Measurements from ENCODE around the gene TNNI2. TPM values are rescaled to one million over a fixed set of nuclear protein-coding genes. Genes with fewer than 3 reads are reported as not detected.
"Not testable (repeated sequence)": the region's sequence is repeated elsewhere in the genome, so short reads cannot be mapped to it uniquely, and the experiment has no call there.

Gene TNNI2
- total RNA-seq, 4 donors from 2014 or later = 1.0 TPM; not detected in 3

DNA sequence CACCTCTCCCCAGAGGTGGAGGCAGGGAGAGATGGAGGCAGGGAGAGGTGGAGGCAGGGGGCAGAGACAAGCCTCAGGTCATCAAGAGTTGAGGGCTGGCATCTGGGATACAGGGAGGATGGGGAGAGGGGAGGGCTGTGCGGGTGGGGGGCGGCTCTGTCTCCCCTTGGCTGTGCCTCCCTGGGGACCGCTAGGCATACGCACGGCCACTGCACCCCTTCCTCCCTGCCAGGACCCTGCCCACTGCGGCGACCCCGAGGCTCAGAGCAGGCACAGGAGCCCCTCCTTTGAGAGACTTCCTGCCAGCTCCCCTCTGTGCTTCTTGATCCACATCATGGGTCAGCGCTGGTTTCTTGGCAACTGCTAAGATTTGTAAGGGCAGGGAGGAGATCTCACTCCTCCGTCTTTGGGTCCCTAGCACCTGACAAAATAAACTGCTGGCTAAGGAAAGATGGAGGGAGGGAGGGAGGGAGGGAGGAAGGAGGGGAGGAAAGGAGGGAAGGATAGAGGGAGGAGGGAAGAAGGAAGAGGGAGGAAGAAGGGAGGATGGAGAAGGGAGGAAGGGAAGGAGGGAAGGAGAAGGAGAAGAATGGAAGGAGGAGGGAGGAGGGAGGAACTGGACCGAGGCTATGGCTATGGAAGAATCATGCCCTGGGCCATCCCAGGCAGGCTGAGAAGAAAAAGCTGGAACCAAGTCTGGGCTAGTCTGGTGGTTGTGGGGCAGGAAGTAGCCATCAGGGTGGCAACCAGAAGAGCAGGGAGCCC lies 34.4 kb downstream of the TNNI2 start:
- Histone ChIP-seq H3K36me3 (no peaks in the 10 kb centered on the region), H3K4me3 (peak overlapping the region in 1 of 2 donors; percentile 12), H3K9me3 (no peaks in the 10 kb centered on the region), H3K27me3 (peaks cover 29% of the 10 kb centered on the region), H3K27ac (peak overlapping the region in 3 of 4 donors; percentile 49 to 88 (median 66)), H3K4me1 (peaks cover 0 to 79% (median 25%) of the 10 kb centered on the region in 3 donors)
- TF ChIP-seq, protein P1, sequence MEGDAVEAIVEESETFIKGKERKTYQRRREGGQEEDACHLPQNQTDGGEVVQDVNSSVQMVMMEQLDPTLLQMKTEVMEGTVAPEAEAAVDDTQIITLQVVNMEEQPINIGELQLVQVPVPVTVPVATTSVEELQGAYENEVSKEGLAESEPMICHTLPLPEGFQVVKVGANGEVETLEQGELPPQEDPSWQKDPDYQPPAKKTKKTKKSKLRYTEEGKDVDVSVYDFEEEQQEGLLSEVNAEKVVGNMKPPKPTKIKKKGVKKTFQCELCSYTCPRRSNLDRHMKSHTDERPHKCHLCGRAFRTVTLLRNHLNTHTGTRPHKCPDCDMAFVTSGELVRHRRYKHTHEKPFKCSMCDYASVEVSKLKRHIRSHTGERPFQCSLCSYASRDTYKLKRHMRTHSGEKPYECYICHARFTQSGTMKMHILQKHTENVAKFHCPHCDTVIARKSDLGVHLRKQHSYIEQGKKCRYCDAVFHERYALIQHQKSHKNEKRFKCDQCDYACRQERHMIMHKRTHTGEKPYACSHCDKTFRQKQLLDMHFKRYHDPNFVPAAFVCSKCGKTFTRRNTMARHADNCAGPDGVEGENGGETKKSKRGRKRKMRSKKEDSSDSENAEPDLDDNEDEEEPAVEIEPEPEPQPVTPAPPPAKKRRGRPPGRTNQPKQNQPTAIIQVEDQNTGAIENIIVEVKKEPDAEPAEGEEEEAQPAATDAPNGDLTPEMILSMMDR (IDR thresholded peaks at IDR 0.05) = no peak
- no peak for TF ChIP-seq POLR2A (IDR thresholded peaks at IDR 0.05)
- TF ChIP-seq EP300 (IDR thresholded peaks at IDR 0.05) = no peak
- TF ChIP-seq POLR2AphosphoS5 (IDR thresholded peaks at IDR 0.05) = no peak
- ATAC-seq = peak; percentile 32
- 9 to 17% methylated on average over 1 of the region's 11 CpGs for WGBS, 2 donors (ENCODE audit: low coverage in 1 of 2)

DNA sequence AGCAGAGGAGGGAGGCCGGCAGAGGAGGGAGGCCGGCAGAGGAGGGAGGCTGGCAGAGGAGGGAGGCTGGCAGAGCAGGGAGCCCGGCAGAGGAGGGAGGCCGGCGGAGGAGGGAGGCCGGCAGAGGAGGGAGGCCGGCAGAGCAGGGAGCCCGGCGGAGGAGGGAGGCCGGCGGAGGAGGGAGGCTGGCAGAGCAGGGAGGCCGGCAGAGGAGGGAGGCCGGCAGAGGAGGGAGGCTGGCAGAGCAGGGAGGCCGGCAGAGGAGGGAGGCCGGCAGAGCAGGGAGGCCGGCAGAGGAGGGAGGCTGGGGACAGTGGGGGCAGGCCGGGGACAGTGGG lies 35.0 kb downstream of the TNNI2 start:
- Histone ChIP-seq H3K4me1 (peaks cover 0 to 79% (median 25%) of the 10 kb centered on the region in 3 donors), H3K27ac (peak overlapping the region in 3 of 4 donors; percentile 49 to 88 (median 66)), H3K27me3 (peaks cover 29% of the 10 kb centered on the region)
- not testable (repeated sequence) for H3K36me3 ChIP-seq, ATAC-seq, H3K4me3 ChIP-seq, H3K9me3 ChIP-seq
- 71 to 83% methylated on average over 12 to 15 of the region's 17 CpGs for WGBS, 2 donors (ENCODE audit: low coverage in 1 of 2)

DNA sequence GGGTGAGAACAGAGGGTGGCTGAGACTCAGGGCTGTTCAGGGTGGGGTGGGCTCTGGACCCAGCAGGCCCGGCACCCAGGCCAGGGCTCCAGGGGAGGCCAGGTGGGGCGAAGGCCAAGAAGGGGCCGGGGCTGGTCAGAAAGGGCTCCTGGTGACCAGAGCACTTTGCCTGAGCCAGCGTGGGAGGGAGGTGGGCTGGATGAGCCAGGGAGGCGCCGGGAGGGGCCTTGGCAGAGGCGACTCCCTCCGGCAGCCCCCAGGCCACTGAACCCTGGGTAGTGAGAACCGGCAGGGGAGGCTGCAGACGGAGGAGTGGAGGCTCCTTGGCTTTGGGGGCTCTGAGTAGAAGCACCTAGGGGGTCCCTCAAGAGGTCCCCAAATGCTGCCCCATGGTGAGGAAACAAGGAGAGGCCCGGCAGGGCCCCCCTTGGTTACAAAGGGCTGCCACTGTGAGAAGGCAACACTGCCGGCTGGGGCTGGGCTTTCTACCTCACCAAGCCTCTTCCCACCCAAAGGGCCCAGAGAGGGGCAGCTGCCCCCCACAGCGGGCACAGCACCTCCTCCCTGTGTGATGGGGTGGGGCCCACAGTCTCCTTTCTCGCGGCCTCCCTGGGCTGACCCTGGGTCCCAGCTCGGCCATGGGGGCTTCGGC lies 35.8 kb downstream of the TNNI2 start:
- Histone ChIP-seq H3K4me1 (peaks cover 0 to 78% (median 25%) of the 10 kb centered on the region in 3 donors), H3K4me3 (peak overlapping the region in 1 of 2 donors; percentile 12), H3K27ac (peak overlapping the region in 3 of 4 donors; percentile 79 to 88 (median 81)), H3K27me3 (peaks cover 28% of the 10 kb centered on the region)
- 80 to 90% methylated on average over 1 to 2 of the region's 17 CpGs for WGBS, 2 donors (ENCODE audit: low coverage in 1 of 2)
- ATAC-seq, H3K9me3 ChIP-seq, H3K36me3 ChIP-seq: not testable (repeated sequence)

DNA sequence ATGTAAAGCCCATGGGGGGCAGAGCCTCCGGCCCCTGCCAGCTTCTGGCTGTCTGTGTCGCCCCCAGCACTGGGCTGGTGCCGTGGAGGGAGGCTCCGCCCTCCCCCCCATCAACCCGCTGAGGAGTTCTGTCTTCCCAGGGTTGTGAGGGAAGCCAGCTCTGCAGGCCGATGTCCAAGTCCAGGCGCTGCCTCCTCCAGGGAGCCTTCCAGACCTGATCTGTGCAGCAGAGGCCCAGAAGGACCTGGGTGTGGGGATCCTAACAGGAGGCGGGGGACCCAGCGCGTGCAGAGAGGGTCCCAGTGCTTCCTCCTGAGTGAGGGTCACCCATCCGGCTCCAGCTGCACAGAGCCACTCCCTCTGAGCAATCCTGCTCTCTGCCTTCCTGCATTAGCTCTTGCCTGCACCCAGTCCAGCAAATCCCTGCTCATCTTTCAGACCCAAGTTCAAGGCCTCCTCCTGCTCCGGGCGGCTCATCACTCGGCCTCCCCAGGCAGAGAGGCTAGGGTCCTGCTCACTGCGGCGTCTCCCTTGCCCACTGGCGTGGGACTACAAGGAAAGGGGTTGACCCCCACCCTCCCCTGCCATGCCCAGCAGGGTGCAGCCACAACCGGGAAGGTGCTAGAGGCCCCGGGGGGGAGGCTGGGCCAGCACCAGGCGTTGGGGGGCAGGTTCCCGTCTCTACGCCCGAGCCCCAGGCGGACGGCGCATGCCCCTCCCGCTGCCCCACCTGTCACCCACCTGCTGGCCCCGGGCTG lies 36.5 kb downstream of the TNNI2 start:
- no peaks in the 10 kb centered on the region for H3K9me3 ChIP-seq
- peaks cover 0 to 81% (median 31%) of the 10 kb centered on the region in 3 donors for H3K4me1 ChIP-seq
- peaks cover 21% of the 10 kb centered on the region for H3K27me3 ChIP-seq
- peak overlapping the region in 3 of 4 donors; percentile 79 to 88 (median 81) for H3K27ac ChIP-seq
- no peaks in the 10 kb centered on the region for H3K36me3 ChIP-seq
- ATAC-seq = no peak
- WGBS, 2 donors (ENCODE audit: low coverage in 1 of 2) = 90% methylated on average over 2 of the region's 28 CpGs; no CpG with 5 or more reads in 1 of the 2 donors
- TF ChIP-seq POLR2AphosphoS5 (IDR thresholded peaks at IDR 0.05) (no peak), POLR2A (IDR thresholded peaks at IDR 0.05) (no peak), EP300 (IDR thresholded peaks at IDR 0.05) (no peak)
- TF ChIP-seq, protein P1 (IDR thresholded peaks at IDR 0.05) = no peak
- H3K4me3 ChIP-seq = peak overlapping the region in 1 of 2 donors; percentile 12

DNA sequence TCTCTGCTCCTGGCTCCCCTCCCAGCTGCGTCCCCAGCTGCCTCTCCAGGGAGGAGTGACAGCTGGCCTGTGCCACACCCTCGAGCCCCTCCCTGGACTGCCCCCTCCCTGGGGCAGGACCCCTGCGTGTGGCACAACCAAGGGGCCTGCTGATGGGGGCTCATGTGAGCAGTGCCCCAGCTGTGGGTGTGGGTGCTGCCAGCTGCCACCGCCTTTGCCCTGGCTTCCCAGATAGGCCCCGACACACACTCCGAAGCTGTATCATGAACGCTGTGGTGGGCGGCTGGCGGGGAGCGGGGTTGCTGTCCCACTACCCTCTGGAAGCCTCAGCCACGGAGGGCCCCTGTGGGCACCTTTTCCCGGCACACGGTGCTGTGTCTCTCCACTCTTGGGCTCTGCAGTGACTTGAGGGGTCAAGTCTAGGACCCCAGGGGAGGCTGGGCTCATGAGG lies 37.1 kb downstream of the TNNI2 start:
- not testable (repeated sequence) for H3K36me3 ChIP-seq, ATAC-seq, H3K9me3 ChIP-seq
- peak overlapping the region in 3 of 4 donors; percentile 79 to 88 (median 81) for H3K27ac ChIP-seq
- WGBS, 2 donors (ENCODE audit: low coverage in 1 of 2) = no CpG with 5 or more reads among the region's 13 CpGs
- peaks cover 15% of the 10 kb centered on the region for H3K27me3 ChIP-seq
- peaks cover 0 to 81% (median 36%) of the 10 kb centered on the region in 3 donors for H3K4me1 ChIP-seq
- peak overlapping the region in 1 of 2 donors; percentile 27 for H3K4me3 ChIP-seq

DNA sequence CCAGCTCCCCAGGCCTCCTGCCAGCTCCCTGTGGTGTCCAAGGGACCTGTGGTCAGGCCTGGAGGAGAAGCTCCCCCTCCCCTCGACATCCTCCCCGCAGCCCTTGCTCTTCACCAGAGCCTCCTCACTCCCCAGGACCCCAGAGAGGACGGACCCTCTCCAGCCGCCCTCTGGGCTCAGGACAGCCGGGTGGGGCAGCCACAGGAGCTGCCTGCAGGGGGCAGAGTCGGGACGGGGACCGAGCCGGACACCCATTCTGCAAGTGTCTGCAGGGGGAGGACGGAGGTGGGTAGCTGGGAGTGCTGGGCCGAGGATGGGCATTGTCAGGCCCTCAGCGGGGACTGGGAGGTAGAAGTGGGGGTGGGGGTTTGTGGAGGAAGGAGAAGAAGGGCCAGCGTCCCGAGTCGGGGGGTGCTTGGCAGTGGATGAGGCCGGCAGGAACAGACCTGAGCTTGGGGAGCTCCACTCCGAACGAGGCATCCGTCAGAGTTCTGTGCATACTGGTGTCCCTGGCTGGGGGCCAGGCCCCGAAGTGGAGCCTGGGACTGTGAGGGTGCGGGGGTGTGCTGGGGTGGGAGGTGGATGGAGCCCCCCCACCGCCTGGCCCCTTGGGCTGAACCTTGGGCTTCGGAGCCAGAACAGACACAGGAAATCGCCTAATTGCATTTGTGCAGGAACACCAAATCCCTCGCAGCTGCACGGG lies 37.7 kb downstream of the TNNI2 start:
- H3K4me1 ChIP-seq = peaks cover 0 to 81% (median 42%) of the 10 kb centered on the region in 3 donors
- peak; percentile 14 for ATAC-seq
- peak overlapping the region in 1 of 2 donors; percentile 27 for H3K4me3 ChIP-seq
- peaks cover 8% of the 10 kb centered on the region for H3K27me3 ChIP-seq
- 0 to 23% methylated on average over 2 to 8 of the region's 26 CpGs for WGBS, 2 donors (ENCODE audit: low coverage in 1 of 2)
- H3K36me3 ChIP-seq = no peaks in the 10 kb centered on the region
- H3K27ac ChIP-seq = peak overlapping the region in 3 of 4 donors; percentile 79 to 88 (median 81)
- no peaks in the 10 kb centered on the region for H3K9me3 ChIP-seq
- TF ChIP-seq, protein P1 (IDR thresholded peaks at IDR 0.05) = peak in 3 of 4 experiments; percentile 44 to 74 (median 51)
- TF ChIP-seq POLR2AphosphoS5 (IDR thresholded peaks at IDR 0.05) (peak; percentile 71), EP300 (IDR thresholded peaks at IDR 0.05) (no peak), POLR2A (IDR thresholded peaks at IDR 0.05) (no peak)

All from gastroesophageal sphincter (tissue), 4 donors.